GM03348 (cell line): ENCODE results near the gene TMEM60.

Experiments used
- DNase-seq: peaks from one replicate; pipeline ENCODE4 v3.0.0; 2012; ENCODE audit warnings: low spot score

Gene TMEM60

GRCh38 chr7:77770316-77770715 is 27.9 kb downstream of the TMEM60 start:
- DNase-seq: no peak

GRCh38 chr7:77766801-77767605 is 31.2 kb downstream of the TMEM60 start:
- no peak for DNase-seq

- peak; percentile 20 for DNase-seq
Measured at GRCh38 chr7:77765906-77766800, 32.1 kb downstream of the TMEM60 start.

GRCh38 chr7:77765481-77765880 is 32.8 kb downstream of the TMEM60 start:
- no peak for DNase-seq

GRCh38 chr7:77760809-77761453 is 37.3 kb downstream of the TMEM60 start:
- DNase-seq: no peak

- peak; percentile 52 for DNase-seq
Measured at GRCh38 chr7:77759294-77759889, 38.8 kb downstream of the TMEM60 start.

- DNase-seq: no peak
Measured at GRCh38 chr7:77757589-77757988, 40.6 kb downstream of the TMEM60 start.

GRCh38 chr7:77753173-77753572 is 45.1 kb downstream of the TMEM60 start:
- no peak for DNase-seq

GRCh38 chr7:77752016-77752415 is 46.2 kb downstream of the TMEM60 start:
- no peak for DNase-seq

GRCh38 chr7:77747718-77748117 is 50.5 kb downstream of the TMEM60 start:
- DNase-seq: no peak

GRCh38 chr7:77747178-77747577 is 51.1 kb downstream of the TMEM60 start:
- DNase-seq: no peak

- DNase-seq: no peak
Measured at GRCh38 chr7:77746824-77747165, 51.4 kb downstream of the TMEM60 start.

GRCh38 chr7:77746164-77746823 is 51.9 kb downstream of the TMEM60 start:
- no peak for DNase-seq

- no peak for DNase-seq
Measured at GRCh38 chr7:77745746-77746145, 52.5 kb downstream of the TMEM60 start.
